HG03460 (cell line): ENCODE data around the gene ALPK3.
"Not testable (repeated sequence)": the region's sequence is repeated elsewhere in the genome, so short reads cannot be mapped to it uniquely, and the experiment has no call there.

Source experiments
- ATAC-seq: cut with Tn5 transposase; IDR thresholded peaks from one replicate; pipeline ENCODE4 v1.9.1; 2021; ENCODE audit not compliant: unreplicated experiment

ALPK3 gene

DNA sequence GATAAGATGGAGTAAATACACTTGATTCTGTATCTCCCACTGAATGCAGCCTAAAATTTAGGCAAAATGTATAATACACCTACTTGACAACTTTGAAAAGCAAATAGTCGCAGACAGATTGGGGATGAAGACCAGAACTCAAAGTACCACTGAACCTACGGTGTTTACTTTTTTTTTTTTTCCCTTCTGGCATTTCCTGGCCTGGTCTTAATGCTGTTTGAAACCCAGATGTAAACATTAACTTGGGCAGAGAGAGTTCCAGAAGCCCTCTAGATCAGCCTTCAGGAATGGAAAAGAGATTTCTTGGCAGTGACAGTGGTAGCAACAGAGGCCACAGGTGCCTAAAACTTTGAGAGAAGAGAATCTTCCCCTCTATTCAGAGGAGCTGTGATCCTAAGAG lies 27.8 kb downstream of the ALPK3 start:
- ATAC-seq, result no peak

DNA sequence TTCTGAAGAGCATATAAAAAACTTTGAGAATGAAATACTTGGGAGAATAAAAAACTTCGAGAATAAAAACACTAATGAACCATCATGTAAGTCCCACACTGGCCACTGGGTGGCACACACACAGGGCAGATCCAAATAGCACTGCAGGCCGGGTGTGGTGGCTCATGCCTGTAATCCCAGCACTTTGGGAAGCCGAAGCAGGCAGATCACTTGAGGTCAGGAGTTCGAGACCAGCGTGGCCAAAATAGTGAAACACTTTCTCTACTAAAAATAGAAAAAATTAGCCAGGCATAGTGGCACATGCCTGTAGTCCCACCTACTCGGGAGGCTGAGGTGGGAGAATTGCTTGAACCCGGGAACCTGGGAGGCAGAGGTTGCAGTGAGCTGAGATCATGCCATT lies 28.5 kb downstream of the ALPK3 start:
- ATAC-seq, result not testable (repeated sequence)

DNA sequence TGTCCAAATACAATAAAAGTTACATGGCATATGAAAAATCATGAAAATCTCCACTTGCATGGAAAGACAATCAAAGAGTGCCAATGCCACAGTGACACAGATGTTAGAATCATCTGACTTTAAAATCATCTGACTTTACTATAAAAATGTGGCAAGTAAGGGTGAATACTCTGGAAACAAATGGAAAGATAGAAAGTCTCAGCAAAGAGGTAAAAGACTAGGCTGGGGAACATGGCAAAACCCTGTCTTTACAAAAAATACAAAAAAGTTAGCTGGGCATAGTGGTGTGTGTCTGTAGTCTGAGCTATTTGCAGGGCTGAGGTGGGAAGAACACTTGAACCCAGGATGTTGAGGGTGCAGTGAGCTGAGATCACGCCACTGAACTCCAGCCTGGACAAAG lies 29.1 kb downstream of the ALPK3 start:
- ATAC-seq, result no peak

DNA sequence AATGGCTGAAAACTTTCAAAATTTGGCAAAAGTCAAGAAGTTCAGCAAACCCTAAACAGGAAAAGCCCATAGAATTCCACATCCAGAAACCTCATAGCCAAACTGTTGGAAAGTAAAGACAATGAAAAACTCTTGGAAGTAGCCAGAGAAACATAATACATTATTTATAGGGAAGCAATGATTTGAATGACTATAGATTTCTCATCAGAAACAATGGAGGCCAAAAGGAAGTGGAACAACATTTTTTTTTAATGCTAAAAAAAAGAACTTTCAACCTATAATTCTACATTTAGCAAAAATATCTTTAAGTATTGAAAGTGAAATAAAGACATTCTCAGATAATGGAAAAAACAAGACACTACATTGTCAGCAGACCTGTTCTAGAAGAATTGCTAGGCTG lies 30.2 kb downstream of the ALPK3 start:
- ATAC-seq, result no peak

DNA sequence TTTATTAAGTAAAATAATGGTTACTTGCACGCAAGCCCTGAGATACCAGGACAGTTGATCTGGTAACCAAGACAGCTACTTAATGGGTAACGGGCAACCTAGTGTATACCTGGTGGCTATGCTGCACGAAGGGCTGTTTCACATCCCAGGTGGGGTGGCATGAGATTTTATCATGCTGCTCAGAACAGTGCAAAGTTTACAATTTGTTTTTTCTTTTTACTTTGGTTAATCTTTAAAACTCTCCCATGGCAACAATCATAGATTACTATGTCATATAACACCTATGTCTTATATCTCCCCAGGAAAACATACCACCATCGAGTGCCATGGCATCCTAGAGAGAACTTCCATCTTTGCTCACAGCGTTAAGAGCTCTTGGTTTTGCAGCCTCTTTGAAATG lies 35.1 kb downstream of the ALPK3 start:
- no peak for ATAC-seq

DNA sequence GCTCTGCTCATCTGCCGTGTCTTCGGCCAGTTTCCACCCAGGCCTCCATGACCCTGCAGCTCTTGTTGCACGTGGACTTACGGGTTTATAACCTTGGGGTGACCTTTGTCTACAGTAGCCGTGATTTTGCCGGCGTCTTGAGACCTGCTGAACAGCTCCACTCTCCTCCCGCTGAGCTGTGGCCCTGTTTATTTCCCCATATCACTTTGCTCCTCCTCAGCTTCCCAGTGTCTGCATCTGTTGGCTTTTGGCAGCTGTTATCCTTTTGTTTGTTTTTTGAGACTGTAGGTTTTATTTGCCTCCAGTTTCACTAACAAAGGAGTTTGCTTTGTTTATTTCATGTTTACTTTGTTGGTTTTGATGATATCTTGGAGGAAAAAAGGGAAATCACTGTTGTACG lies 38.0 kb downstream of the ALPK3 start:
- no peak for ATAC-seq

DNA sequence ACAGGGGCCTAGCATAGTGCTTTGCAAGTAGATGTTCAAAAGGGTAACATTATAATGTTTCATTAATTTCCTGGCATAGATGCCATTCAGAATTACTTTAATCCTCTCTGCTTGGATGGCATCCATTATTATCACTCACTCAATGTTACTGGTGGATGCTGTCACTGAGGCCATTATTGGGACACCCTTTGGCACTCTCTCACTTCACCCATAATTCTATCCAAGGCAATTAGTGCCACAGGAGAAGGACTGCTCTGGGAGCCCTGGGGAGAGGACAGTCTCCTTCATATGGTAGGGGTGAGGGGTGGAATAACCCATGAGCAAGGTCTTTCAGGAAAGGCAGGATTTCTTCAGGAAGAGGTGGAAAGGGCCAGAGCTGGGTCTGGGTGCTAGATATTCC lies 38.6 kb downstream of the ALPK3 start:
- no peak for ATAC-seq

DNA sequence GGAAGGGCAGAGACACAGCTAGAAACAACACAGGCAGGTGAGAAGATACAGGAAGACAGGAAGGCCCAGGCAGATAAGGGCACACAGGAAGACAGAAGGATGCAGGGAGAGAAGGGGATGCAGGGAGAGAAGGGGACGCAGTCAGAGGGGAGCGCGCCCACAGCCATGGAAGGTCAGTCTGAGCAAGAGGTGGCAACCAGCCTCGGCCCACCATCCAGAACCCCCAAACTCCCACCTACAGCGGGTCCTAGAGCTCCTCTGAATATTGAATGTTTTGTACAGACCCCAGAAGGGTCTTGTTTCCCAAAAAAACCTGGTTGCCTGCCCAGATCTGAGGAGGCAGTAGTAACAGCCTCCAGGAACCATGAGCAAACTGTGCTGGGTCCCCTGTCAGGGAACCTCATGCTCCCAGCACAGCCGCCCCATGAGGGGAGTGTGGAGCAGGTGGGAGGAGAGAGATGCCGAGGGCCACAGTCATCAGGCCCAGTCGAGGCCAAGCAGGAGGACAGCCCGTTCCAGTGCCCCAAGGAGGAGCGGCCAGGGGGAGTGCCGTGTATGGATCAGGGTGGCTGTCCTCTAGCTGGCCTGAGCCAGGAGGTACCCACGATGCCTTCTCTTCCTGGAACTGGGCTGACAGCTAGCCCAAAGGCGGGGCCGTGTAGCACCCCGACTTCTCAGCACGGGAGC lies 39.7 kb downstream of the ALPK3 start:
- ATAC-seq, result no peak

DNA sequence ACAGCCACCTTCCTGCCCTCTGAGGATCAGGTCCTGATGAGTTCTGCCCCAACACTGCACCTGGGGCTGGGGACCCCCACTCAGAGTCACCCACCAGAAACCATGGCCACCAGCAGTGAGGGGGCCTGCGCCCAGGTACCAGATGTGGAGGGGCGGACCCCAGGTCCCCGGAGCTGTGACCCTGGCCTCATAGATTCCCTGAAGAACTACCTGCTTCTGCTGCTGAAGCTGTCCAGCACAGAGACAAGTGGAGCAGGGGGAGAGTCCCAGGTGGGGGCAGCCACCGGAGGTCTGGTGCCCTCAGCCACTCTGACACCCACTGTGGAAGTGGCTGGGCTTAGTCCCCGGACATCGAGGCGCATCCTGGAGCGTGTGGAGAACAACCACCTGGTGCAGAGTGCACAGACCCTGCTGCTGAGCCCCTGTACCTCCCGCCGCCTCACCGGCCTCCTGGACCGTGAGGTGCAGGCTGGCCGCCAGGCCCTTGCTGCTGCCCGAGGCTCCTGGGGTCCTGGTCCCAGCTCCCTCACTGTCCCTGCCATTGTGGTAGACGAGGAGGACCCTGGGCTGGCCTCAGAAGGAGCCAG lies 40.4 kb downstream of the ALPK3 start:
- no peak for ATAC-seq

DNA sequence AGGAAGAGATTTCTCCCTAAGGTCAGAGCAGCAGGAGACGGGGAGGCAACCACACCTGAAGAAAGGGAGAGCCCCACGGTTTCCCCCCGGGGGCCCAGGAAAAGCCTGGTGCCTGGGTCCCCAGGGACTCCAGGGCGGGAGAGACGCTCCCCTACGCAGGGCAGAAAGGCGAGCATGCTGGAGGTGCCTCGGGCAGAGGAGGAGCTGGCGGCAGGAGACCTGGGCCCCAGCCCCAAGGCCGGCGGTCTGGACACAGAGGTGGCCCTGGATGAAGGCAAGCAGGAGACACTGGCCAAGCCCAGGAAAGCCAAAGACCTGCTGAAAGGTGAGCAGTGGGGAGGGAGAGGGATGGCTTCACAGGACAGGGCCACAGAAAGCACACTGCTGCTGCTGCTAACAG lies 41.1 kb downstream of the ALPK3 start:
- ATAC-seq, result no peak

DNA sequence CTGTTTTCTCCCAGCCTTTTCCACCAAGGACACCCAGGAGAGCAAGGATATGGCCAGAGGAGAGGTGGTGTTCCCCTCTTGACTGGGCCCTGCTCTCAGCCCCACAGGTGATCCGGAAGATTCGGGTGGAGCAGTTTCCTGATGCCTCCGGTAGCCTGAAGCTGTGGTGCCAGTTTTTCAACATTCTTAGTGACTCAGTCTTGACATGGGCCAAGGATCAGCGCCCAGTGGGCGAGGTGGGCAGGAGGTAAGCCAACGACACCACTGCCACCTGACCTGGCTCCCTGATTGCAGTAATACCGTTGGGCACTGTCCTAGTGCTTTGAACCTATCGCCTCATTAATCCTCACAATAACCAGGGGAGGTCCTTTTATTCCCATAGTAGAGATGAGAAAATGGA lies 42.0 kb downstream of the ALPK3 start:
- no peak for ATAC-seq

DNA sequence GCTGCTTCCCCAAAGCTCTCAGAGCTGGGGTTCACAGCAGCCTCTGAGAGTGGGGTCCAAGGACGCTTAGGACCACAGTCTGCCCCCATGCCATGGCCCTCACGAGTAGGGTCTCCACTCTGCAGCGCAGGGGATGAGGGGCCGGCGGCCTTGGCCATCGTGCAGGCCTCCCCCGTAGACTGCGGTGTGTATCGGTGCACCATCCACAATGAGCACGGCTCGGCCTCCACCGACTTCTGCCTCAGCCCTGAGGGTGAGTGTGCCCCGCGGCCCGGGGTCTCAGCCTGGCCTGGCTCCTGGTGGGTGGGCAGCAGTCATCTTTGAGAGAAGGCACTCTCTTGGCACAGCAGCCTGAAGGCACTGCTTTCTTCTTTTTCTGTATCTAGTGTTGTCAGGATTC lies 42.5 kb downstream of the ALPK3 start:
- no peak for ATAC-seq

DNA sequence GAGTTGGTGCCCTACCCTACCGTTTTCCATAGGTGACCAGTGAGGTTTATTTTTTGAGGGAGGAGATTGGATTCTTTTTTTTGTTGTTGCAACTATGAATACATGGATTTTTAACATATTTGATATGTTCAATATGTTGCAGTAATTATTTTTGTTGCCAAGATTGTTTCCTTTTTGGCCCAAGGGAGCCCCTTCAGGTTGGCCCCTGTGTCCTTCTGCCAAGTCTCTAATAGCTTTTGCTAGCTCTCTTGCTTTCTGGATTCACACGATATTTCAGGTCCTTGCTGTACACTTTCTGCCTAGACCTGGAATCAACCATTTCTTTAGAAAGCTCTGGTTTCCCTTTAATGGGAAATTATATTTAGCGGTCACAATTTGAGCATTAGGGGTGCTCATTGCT lies 44.6 kb downstream of the ALPK3 start:
- ATAC-seq, result no peak

DNA sequence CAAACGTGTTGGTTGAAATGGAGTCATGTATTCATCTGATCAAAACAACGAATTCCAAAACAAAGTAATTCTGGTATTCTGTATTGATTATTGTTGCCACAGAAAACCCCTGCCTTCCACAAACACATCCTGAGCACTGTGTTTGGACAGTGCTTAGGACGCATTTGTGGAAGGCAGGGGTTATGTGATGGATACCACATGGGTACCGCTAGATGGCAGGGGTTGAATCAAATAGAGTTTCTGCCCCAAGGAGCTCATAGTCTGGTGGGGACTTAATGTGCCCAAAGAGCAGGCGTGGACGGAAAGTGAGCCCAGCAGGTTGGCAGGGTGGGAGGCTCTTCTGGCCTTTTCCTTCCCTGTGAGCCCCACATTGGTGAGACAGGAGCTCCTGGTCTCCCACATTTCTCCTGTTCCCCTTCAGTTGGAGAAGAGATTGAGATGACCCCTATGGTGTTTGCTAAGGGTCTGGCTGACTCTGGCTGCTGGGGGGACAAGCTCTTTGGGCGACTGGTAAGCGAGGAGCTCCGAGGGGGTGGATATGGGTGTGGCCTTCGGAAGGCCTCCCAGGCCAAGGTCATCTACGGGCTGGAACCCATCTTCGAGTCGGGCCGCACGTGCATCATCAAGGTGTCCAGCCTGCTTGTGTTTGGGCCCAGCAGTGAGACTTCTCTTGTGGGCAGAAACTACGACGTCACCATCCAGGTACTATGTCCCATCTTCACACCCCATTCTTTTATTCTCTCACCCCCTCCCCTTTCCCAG lies 45.2 kb downstream of the ALPK3 start:
- ATAC-seq, result no peak

DNA sequence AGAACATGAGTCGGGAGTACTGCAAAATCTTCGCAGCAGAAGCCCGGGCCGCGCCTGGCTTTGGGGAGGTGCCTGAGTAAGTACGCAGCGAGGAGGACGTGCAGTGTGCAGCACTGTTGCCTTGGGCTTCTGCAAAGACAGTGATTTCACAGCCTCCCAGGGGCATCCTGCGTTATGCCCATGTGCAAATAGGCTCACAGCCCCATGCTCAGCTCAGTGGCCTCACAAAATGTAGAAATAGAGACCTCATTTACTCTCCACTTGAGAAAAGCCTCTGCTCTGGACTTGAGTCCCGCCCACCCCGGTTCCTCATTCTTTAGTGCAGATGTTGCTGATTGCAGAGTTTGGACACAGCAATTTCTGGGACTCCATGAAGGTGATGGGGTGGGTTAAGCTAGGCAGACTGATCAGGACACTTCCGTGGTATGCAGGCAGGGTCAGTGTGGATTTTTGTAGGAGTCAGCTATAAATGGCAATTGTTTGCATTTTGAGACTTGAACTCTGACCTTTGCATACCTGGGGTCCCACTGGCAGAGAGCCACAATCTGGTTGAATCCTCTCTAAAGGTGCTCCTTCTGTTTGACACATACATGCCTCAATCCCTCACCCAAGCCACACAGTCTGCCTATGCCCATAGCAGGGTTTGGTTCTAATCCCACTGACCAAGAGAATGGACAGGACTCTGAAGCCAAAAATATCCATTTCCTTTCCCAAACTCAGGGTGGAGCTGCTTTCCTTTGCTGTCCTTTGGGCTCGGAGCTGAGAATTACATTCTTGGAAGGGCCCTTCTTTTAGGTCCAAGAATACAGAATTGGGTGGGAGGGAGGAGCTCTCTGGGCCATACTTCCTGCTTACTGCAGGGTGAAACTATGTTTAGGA lies 46.6 kb downstream of the ALPK3 start:
- no peak for ATAC-seq

DNA sequence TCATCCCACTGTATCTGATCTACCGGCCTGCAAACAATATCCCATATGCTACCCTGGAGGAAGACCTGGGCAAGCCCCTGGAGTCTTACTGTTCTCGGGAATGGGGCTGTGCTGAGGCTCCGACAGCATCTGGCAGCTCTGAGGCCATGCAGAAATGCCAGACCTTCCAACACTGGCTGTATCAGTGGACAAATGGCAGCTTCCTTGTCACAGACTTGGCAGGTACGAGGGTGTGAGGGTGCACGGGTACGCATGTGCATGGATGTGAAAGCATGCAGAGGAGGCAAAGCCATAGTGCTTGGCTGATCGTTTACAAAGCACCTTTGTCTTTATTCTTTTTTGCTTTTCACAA lies 47.3 kb downstream of the ALPK3 start:
- no peak for ATAC-seq

DNA sequence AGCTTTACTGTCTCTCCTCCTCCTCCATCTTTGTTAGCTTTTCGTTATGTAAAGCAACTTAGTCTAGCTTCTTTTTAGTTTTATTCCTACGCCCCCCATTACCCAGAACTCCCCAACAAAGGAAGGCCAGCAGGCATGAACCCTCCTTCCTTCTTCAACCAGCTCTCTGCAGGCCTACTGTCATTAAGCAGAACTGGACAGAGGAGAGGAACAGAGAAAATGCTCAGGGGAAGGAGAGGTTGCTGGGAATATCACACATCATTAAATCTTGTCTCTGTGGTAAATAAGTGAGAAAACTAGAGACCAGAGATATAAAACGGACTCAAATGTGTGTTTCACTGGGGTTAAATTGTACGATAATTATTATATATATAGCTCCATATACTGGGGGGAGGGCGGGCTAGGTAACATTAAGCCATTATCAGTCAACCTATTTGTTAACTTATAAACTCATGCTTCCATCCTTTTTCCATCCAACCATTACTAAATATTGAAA lies 48.0 kb downstream of the ALPK3 start:
- no peak for ATAC-seq

DNA sequence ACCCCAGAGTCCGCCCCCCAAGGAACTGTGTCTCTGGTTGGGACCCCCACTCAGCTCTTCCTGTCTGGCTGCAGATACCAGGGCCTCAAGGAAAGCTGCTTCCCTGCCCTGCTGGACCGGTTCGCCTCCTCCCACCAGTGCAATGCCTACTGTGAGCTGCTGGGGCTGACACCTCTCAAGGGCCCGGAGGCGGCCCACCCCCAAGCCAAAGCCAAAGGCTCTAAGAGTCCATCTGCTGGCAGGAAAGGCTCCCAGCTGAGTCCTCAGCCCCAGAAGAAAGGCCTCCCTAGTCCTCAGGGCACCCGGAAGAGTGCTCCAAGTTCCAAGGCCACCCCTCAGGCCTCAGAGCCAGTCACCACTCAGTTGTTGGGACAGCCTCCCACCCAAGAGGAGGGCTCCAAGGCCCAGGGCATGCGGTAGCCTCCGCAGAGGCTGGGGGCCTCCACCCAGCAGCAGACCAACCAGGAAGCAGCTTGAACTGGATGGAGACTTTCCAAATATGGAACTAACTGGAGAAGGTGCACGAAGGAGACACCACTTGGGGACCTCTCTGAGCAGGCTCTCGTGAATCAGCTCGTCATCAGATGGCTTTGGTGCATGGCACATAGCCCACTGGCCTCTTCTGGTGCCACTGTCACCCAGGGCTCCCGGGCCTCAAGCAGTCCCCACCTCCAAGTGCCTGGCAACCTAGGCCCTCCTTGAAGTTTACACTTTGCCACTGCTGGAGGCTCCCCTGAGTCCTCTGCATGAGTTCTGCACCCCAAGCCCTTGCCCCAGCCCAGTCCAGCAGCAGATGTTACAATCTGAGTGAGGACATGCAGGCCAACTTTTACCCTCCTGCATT lies 51.1 kb downstream of the ALPK3 start:
- no peak for ATAC-seq

DNA sequence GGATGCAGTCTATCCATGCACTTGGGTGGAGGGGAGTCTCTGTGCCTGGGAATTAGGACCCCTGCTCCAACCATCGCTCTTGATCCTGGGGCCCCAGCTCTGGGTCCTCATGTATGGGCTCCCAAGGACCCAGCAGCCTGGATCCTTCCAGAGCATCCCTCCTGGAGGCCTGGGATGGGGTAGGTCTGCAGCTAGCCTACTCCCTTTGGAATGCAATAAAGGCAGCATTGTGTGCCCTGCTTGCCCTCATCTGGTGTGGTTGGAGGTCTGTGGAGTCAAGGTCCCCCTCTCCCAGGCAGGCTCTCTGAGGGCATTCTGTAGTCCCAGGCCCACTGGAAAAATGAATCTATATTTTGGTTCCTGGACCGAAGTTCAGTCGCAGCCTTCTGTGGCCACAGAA lies 52.4 kb downstream of the ALPK3 start:
- no peak for ATAC-seq

DNA sequence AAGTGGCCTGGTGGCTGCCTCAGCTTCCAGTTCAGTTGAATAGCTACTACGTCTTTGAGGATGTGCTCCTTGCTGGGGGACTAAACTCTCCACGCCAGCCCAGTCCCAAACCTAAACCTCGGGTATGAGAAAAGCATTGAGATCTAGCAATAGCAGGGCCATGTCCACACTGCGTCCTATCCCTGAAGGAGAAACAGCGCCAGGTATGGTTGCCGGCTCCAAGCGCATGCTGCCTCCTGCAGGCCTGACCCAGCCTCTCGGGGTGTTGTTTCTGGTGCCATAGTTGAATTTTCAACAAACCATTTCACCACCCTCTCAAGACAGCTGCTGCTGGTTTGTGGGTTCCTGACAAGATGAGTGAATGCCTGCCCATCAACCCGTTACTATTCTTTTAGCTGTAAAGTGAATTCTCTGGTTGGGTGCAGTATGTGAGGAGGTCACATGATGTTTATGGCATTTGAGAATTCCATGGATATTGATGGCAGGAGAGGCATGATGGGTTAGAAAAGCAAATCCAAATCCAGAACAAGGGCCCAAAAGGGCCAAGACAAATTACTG lies 54.4 kb downstream of the ALPK3 start:
- ATAC-seq, result no peak
